ENCODE data around the gene ANP32E.
"Not testable (repeated sequence)": the region's sequence is repeated elsewhere in the genome, so short reads cannot be mapped to it uniquely, and the experiment has no call there.

The ANP32E gene

DNA sequence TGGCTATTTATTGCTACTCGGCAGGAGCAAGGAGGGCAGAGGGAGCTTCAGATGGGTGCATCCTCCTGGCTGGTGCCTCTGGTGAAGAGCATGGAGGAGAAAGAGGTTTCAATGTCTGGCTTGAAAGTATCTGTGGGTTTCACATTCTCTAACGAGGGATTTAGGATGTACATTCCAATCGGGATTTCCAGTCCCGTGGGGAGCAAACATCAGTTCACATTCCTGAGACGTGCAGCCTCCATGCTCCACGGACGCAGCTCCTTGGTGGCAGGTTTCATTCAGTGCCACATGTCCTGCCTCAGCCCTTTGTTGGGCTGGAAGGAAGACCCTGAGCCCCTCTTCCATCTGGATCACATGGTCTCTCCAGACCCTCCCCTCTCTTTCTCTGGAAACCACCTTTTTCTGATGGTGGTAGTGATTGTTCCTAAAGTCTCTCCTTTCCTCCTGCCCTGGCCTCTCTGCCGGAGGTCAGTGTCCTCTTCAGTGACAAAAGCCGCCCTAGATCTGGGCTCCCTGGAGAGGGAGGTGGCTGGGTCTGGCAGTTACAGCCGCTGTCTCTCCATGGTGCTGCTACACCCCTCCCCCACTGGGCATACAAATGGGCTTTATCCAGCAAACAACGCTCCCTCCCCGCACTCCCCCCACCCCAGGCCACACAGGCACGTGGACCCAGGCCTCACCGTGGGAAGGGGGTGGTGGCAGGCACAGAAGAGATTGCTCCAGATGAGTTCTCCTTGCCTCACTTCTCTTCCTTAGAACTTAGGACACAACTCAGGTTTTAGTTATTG lies 20.8 kb upstream of the ANP32E start:
- WGBS: 3% methylated on average over 12 of the region's 14 CpGs
- Histone ChIP-seq H3K27me3 (ENCODE audit: insufficient read depth, low read length) (no peaks in the 10 kb centered on the region), H3K4me3 (ENCODE audit: low read length) (peak overlapping the region; percentile 93), H3K36me3 (ENCODE audit: insufficient read depth, low read length) (peaks cover 12% of the 10 kb centered on the region), H3K9me3 (ENCODE audit: insufficient read depth, low read depth, low read length) (no peaks in the 10 kb centered on the region), H3K9ac (ENCODE audit: low read depth, low read length) (peak overlapping the region; percentile 86), H3K4me1 (ENCODE audit: insufficient read depth, low read length) (peaks cover 30% of the 10 kb centered on the region), H3K27ac (ENCODE audit: low read depth, low read length) (peak overlapping the region; percentile 95)

DNA sequence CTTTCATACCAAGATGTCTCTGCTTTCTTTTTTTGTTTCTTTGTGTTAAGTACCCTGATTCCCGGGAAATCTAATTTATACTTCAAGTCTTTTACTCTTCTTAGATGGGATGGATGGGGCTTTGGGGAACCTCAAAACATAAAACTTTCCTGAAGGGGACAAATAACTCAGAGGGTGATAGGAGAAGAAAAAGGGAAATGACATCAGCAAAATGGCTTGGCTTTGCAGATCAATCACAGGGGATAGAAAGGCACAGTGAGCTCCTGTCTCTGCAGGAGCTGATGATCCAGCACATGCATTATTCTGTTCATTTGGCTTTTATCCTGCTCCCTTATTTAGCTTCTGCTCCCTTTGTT lies 20.3 kb upstream of the ANP32E start:
- H3K27ac ChIP-seq (ENCODE audit: low read depth, low read length): peak overlapping the region; percentile 95
- peak overlapping the region; percentile 93 for H3K4me3 ChIP-seq (ENCODE audit: low read length)
- peaks cover 6% of the 10 kb centered on the region for H3K36me3 ChIP-seq (ENCODE audit: insufficient read depth, low read length)
- no CpG with 5 or more reads among the region's 1 CpG for WGBS
- no peaks in the 10 kb centered on the region for H3K9me3 ChIP-seq (ENCODE audit: insufficient read depth, low read depth, low read length)
- H3K9ac ChIP-seq (ENCODE audit: low read depth, low read length): peak overlapping the region; percentile 86
- H3K4me1 ChIP-seq (ENCODE audit: insufficient read depth, low read length): peaks cover 30% of the 10 kb centered on the region
- H3K27me3 ChIP-seq (ENCODE audit: insufficient read depth, low read length): no peaks in the 10 kb centered on the region

DNA sequence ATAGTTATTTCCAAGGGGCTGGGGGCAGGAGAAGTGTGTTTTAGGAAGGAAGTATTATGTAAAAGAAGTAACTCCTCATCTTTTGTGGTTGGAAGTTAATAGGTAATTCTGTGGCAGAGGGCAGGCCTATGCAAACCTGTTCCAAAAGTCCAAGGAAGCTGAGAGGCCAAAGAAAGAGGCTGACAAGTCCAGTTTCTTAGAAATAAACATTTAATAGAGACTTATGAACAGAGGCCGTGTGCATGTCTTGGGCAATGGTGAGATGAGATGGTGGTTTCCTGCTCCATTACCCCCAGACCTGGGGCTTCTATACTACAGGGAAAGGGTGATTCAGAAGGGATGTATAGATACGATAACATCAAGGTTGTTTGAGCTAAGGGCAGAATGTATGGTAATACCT lies 14.0 kb upstream of the ANP32E start:
- Histone ChIP-seq H3K27ac (ENCODE audit: low read depth, low read length) (no peak overlapping the region), H3K4me3 (ENCODE audit: low read length) (no peak overlapping the region), H3K36me3 (ENCODE audit: insufficient read depth, low read length) (no peaks in the 10 kb centered on the region), H3K27me3 (ENCODE audit: insufficient read depth, low read length) (no peaks in the 10 kb centered on the region), H3K4me1 (ENCODE audit: insufficient read depth, low read length) (no peaks in the 10 kb centered on the region), H3K9ac (ENCODE audit: low read depth, low read length) (no peak overlapping the region), H3K9me3 (ENCODE audit: insufficient read depth, low read depth, low read length) (no peaks in the 10 kb centered on the region)
- 89% methylated on average over 1 of the region's 2 CpGs for WGBS

DNA sequence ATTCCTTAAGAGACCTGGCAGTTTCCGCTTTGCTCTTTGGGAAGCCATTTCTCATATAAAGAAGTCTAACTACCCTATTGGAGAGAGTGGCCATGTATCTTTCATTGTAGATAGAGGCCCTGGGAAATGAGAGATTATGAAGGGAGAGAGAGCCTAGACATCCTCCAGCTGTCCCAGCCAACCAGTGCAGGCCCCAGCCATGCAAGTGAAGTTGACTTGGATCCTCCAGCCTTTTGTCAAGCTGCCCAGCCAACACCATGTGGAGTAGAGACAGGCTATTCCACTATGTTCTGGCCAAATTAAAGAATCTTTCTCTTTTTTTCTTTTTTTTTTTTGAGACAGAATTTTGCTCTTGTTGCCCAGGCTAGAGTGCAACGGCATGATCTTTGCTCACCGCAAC lies 7.1 kb upstream of the ANP32E start:
- no peaks in the 10 kb centered on the region for H3K9me3 ChIP-seq (ENCODE audit: insufficient read depth, low read depth, low read length)
- no peaks in the 10 kb centered on the region for H3K27me3 ChIP-seq (ENCODE audit: insufficient read depth, low read length)
- H3K9ac ChIP-seq (ENCODE audit: low read depth, low read length): no peak overlapping the region
- no peaks in the 10 kb centered on the region for H3K36me3 ChIP-seq (ENCODE audit: insufficient read depth, low read length)
- H3K4me1 ChIP-seq (ENCODE audit: insufficient read depth, low read length): no peaks in the 10 kb centered on the region
- no peak overlapping the region for H3K27ac ChIP-seq (ENCODE audit: low read depth, low read length)
- no peak overlapping the region for H3K4me3 ChIP-seq (ENCODE audit: low read length)
- 96% methylated on average over 3 of the region's 3 CpGs for WGBS

DNA sequence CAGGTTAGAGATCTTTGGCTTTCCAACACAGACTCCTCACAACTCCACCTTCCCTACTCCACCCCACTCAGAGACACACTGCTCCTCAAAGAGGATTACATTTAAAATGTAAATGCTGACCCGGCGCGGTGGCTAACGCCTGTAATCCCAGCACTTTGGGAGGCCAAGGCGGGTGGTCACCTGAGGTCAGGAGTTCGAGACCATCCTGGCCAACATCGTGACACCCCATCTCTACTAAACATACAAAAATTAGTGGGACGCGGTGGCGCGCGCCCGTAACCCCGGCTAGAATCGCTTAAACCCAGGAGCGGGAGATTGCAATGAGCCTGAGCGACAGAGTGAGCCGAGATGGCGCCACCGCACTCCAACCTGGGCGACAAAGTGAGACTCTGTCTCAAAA lies 1.8 kb upstream of the ANP32E start:
- WGBS: 85% methylated on average over 20 of the region's 21 CpGs

DNA sequence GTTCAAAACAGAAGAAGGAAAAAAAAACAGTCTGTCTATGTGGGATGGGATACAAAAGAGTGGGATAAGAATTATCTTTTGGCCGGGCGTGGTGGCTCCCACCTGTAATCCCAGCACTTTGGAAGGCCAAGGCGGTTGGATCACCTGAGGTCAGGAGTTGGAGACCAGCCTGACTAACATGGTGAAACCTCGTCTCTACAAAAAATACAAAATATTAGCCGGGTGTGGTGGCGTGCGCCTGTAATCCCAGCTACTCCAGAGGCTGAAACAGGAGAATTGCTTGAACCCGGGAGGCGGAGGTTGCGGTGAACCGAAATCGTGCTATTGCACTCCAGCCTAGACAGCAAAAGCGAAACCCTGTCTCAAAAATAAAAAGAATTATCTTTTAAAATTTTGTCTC lies 1.3 kb upstream of the ANP32E start:
- Histone ChIP-seq H3K9ac (ENCODE audit: low read depth, low read length) (peak overlapping the region; percentile 97; the same call in 1 of the 2 replicates), H3K4me1 (ENCODE audit: insufficient read depth, low read length) (peaks cover 19% of the 10 kb centered on the region), H3K4me3 (ENCODE audit: low read length) (peak overlapping the region; percentile 92; the same call in 1 of the 2 replicates)
- H3K36me3 ChIP-seq (ENCODE audit: insufficient read depth, low read length); H3K27ac ChIP-seq (ENCODE audit: low read depth, low read length); H3K27me3 ChIP-seq (ENCODE audit: insufficient read depth, low read length); H3K9me3 ChIP-seq (ENCODE audit: insufficient read depth, low read depth, low read length): not testable (repeated sequence)
- WGBS: 93% methylated on average over 13 of the region's 13 CpGs

More for the DNA sequence above, 1.8 kb upstream of the ANP32E start:
- Histone ChIP-seq H3K27ac (ENCODE audit: low read depth, low read length) (no peak overlapping the region), H3K4me1 (ENCODE audit: insufficient read depth, low read length) (peaks cover 19% of the 10 kb centered on the region), H3K9me3 (ENCODE audit: insufficient read depth, low read depth, low read length) (no peaks in the 10 kb centered on the region), H3K36me3 (ENCODE audit: insufficient read depth, low read length) (0 out of 2 replicates have a peak, but pooled peaks cover 3% of the 10 kb centered on the region), H3K27me3 (ENCODE audit: insufficient read depth, low read length) (no peaks in the 10 kb centered on the region), H3K9ac (ENCODE audit: low read depth, low read length) (no peak overlapping the region), H3K4me3 (ENCODE audit: low read length) (no peak overlapping the region)

DNA sequence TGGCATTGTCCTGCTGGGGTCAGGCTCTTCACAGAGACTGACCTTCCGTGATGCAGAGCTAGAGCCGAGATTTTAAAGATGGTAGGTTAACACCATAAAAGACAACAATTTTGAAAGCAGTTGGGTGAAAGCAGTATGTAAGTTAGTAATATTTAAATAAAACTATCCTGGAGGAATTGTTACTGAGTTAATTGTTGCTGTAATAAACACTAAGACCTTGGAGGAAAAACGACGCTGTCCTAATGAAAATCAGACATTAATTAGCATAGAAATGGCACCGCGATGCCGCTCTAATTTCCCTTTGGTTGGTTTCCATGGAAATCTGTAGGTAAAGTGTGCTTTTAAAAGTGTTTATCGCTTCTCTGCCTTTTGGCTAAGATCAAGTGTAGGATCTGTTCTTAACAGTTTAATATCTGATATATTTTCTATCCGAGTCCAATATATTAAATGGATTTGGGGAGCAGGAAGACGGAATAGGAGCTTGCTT lies 745 bp upstream of the ANP32E start:
- peak overlapping the region; percentile 97 for H3K9ac ChIP-seq (ENCODE audit: low read depth, low read length)
- no peaks in the 10 kb centered on the region for H3K27me3 ChIP-seq (ENCODE audit: insufficient read depth, low read length)
- 38% methylated on average over 10 of the region's 10 CpGs for WGBS
- H3K36me3 ChIP-seq (ENCODE audit: insufficient read depth, low read length): peaks cover 5% of the 10 kb centered on the region
- H3K4me3 ChIP-seq (ENCODE audit: low read length): peak overlapping the region; percentile 92
- H3K4me1 ChIP-seq (ENCODE audit: insufficient read depth, low read length): peaks cover 19% of the 10 kb centered on the region
- peak overlapping the region; percentile 93 for H3K27ac ChIP-seq (ENCODE audit: low read depth, low read length)
- H3K9me3 ChIP-seq (ENCODE audit: insufficient read depth, low read depth, low read length): no peaks in the 10 kb centered on the region

DNA sequence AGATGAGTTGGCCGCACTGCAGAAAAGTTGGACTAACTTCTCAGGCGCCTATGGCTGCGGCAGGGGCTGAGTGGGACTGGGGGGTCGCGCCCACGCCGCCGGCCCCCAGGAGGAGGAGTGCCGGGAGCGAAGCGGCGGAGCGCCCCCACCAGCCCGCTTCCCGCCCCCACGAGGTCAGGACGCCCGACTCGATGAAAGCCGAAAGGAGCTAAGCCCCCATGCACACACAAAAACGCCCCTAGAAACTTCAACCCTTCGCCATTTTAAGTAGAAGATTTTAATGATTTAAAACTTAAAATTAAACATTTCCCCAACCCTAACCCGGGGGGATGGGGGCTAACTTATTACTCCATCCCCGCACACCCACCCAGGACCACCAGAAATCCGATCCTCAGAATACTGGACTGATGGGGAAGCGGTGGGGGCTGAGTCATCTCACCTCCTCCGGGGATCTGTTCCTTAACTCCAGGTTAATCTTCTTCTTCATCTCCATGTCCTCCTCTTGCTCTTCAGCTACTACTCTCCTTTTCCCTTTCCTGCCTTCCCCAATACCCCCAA lies 539 bp downstream of the ANP32E start:
- Histone ChIP-seq H3K4me1 (ENCODE audit: insufficient read depth, low read length) (peaks cover 19% of the 10 kb centered on the region), H3K27ac (ENCODE audit: low read depth, low read length) (peak overlapping the region; percentile 91), H3K36me3 (ENCODE audit: insufficient read depth, low read length) (peaks cover 17% of the 10 kb centered on the region), H3K4me3 (ENCODE audit: low read length) (peak overlapping the region; percentile 92), H3K27me3 (ENCODE audit: insufficient read depth, low read length) (no peaks in the 10 kb centered on the region), H3K9me3 (ENCODE audit: insufficient read depth, low read depth, low read length) (no peaks in the 10 kb centered on the region), H3K9ac (ENCODE audit: low read depth, low read length) (peak overlapping the region; percentile 97)
- WGBS: under 1% methylated on average over 25 of the region's 27 CpGs

DNA sequence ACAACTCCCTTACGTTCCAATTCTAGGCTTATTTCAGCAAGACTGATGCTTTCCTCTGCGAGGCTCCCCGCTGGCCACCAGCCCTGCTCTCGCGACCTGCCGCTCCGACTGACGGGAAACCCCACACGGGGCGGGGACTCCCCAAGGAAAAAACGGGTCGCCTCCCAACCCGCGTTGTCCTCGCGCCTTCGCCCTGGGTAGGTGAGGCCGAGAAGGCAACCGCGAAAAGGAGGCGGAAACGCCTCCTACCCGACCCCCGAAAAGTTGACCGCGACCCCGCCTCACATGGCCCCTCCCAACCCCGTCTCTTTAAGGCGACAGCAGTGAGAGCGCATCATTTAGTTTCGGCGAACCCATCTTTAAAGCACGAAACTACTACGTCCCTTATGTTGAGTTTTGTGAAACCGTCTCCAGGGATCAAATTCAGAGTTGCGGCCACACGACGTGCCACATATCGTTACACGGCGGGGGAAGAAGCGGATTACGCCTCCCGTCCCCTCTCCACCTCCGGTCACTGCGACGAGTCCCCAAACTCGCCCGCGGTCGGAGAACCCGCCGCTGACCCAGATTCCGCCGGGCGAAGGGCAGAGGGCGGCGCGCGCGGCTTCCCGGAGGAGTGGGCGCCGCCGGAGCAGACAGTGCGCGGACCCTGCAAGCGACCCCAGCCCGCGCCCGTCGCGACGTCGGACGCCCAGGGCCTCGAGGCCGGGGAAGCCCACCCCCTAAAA lies 1.2 kb downstream of the ANP32E start:
- peaks cover 19% of the 10 kb centered on the region for H3K4me1 ChIP-seq (ENCODE audit: insufficient read depth, low read length)
- H3K27ac ChIP-seq (ENCODE audit: low read depth, low read length): peak overlapping the region; percentile 91
- no peaks in the 10 kb centered on the region for H3K27me3 ChIP-seq (ENCODE audit: insufficient read depth, low read length)
- H3K36me3 ChIP-seq (ENCODE audit: insufficient read depth, low read length): peaks cover 23% of the 10 kb centered on the region
- WGBS: under 1% methylated on average over 78 of the region's 78 CpGs
- H3K9ac ChIP-seq (ENCODE audit: low read depth, low read length): peak overlapping the region; percentile 97
- H3K4me3 ChIP-seq (ENCODE audit: low read length): peak overlapping the region; percentile 92
- no peaks in the 10 kb centered on the region for H3K9me3 ChIP-seq (ENCODE audit: insufficient read depth, low read depth, low read length)

DNA sequence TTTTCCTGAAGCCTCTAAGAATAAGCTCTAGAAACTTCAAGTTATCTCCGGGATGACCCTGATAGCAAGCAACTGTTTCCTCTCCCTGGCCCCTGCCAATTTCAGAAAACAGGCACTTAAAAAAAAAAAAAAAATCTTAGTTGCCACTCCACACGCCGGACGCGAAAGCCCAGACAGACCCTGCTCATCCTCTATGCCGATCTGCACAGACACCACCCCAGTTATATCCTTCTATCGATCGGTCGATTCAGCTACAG lies 1.7 kb downstream of the ANP32E start:
- Histone ChIP-seq H3K36me3 (ENCODE audit: insufficient read depth, low read length) (peaks cover 28% of the 10 kb centered on the region), H3K9me3 (ENCODE audit: insufficient read depth, low read depth, low read length) (no peaks in the 10 kb centered on the region), H3K4me3 (ENCODE audit: low read length) (peak overlapping the region; percentile 92), H3K27ac (ENCODE audit: low read depth, low read length) (peak overlapping the region; percentile 91), H3K9ac (ENCODE audit: low read depth, low read length) (peak overlapping the region; percentile 97), H3K27me3 (ENCODE audit: insufficient read depth, low read length) (no peaks in the 10 kb centered on the region), H3K4me1 (ENCODE audit: insufficient read depth, low read length) (peaks cover 19% of the 10 kb centered on the region)
- under 1% methylated on average over 9 of the region's 9 CpGs for WGBS
